Measurements from ENCODE around the gene HPS1. TPM values are rescaled to one million over a fixed set of nuclear protein-coding genes. Genes with fewer than 3 reads are reported as not detected.
A peak's percentile ranks its signal among the peaks of the same experiment; 100 is the strongest.

The HPS1 gene
- polyA plus RNA-seq, 2 of the 4 experiments (the other 2 are of a cell fraction), result 25.1 to 28.2 TPM

GRCh38 chr10:98416606-98417388 is 29.9 kb downstream of the HPS1 start:
- no peak for TF ChIP-seq CBX2 (IDR thresholded peaks at IDR 0.05; ENCODE audit: borderline replicate concordance, low read depth)
- TF ChIP-seq RARB (CRISPR knock-in tag; IDR thresholded peaks at IDR 0.05), result no peak
- TF ChIP-seq FOSB (CRISPR knock-in tag; IDR thresholded peaks at IDR 0.05), result no peak
- Histone ChIP-seq H3K4me3 (no peak overlapping the region), H3K4me2 (no peak overlapping the region), H3K27ac (no peak overlapping the region), H3K4me1 (peaks cover 14% of the 10 kb centered on the region), H3K9me3 (no peaks in the 10 kb centered on the region)
- 88% methylated on average over 18 of the region's 18 CpGs for WGBS (ENCODE audit: missing lambda C conversion rate)
- DNase-seq (ENCODE audit: low read depth in 1 of 2, low spot score in 1 of 2), result no peak
- FAIRE-seq, result no peak
- CTCF ChIA-PET, result no interaction called here
- ATAC-seq, result no peak
- POLR2A ChIA-PET, result no interaction called here

- peaks cover 14% of the 10 kb centered on the region for H3K4me1 ChIP-seq
- no peak overlapping the region for H3K4me3 ChIP-seq
- DNase-seq (ENCODE audit: low read depth in 1 of 2, low spot score in 1 of 2) (no peak), FAIRE-seq (no peak), ATAC-seq (no peak)
- peak overlapping the region; percentile 81; the same call in 2 of the 3 replicates for H3K4me2 ChIP-seq
- no peaks in the 10 kb centered on the region for H3K9me3 ChIP-seq
- TF ChIP-seq CTCF (IDR thresholded peaks at IDR 0.05) (no peak), HMGXB4 (CRISPR knock-in tag; IDR thresholded peaks at IDR 0.05; ENCODE audit: borderline replicate concordance) (no peak), SREBF2 (IDR thresholded peaks at IDR 0.05) (no peak), E2F6 (IDR thresholded peaks at IDR 0.05; ENCODE audit: borderline replicate concordance, low read depth) (no peak), FOXS1 (CRISPR knock-in tag; IDR thresholded peaks at IDR 0.05) (no peak)
- H3K27ac ChIP-seq, result peak overlapping the region in 1 of 2 experiments; percentile 88; a peak in 4 of 6 replicates
- ChIA-PET POLR2A (interaction anchor here (0.6 to 1.4 kb wide), 6 partner anchors 7 to 26 kb away, joined by 3 to 6 read pairs (median 4); no protein-coding TSS in a partner anchor), CTCF (interaction anchor here (0.9 kb wide), 1 partner anchor 8 kb away, joined by 3 read pairs; no protein-coding TSS in a partner anchor)
- WGBS (ENCODE audit: missing lambda C conversion rate), result 76% methylated on average over 8 of the region's 8 CpGs
Measured at GRCh38 chr10:98415731-98416119, 31.0 kb downstream of the HPS1 start.

GRCh38 chr10:98414932-98415730 is 31.6 kb downstream of the HPS1 start, which contains the start of gene PYROXD2:
Gene PYROXD2, minus strand, starts transcription at chr10:98415182. Its CDS starts 47 bp downstream, at chr10:98415135.
- DNase-seq (ENCODE audit: low read depth in 1 of 2, low spot score in 1 of 2) (peak; percentile 75 to 84), FAIRE-seq (no peak), ATAC-seq (peak; percentile 76 to 92)
- Histone ChIP-seq H3K4me1 (peaks cover 14% of the 10 kb centered on the region), H3K4me3 (peak within 1 kb of the TSS; percentile 50), H3K9me3 (no peaks in the 10 kb centered on the region), H3K4me2 (peak within 1 kb of the TSS; percentile 81), H3K27ac (peak within 1 kb of the TSS; percentile 75 to 88)
- POLR2A ChIA-PET, result interaction anchor here (0.6 to 1.4 kb wide), 8 partner anchors 8 to 57 kb away, joined by 3 to 6 read pairs (median 4); no protein-coding TSS in a partner anchor
- WGBS (ENCODE audit: missing lambda C conversion rate), result 46% methylated on average over 20 of the region's 25 CpGs
- CTCF ChIA-PET, result interaction anchor here (0.9 kb wide), 1 partner anchor 8 kb away, joined by 3 read pairs; no protein-coding TSS in a partner anchor
- peak; percentile 87 for TF ChIP-seq POLR2A (IDR thresholded peaks at IDR 0.05; ENCODE audit: low read length)
- peak; percentile 22; the same call in 1 of the 2 replicates for TF ChIP-seq PHF8 (IDR thresholded peaks at IDR 0.05; ENCODE audit: borderline replicate concordance, low read depth)
- TF ChIP-seq CTCF (IDR thresholded peaks at IDR 0.05), result no peak
- no peak for TF ChIP-seq MAZ (IDR thresholded peaks at IDR 0.05; ENCODE audit: borderline replicate concordance, low read depth, low read length)
- TF ChIP-seq BCL3 (IDR thresholded peaks at IDR 0.05), result 0 out of 3 replicates have a peak, but pooled peaks have one; percentile 30
- peak in 1 of 2 experiments; percentile 43; a peak in 1 of 5 replicates for TF ChIP-seq JUN (IDR thresholded peaks at IDR 0.05)
- TF ChIP-seq USF2 (IDR thresholded peaks at IDR 0.05), result no peak
- no peak for TF ChIP-seq GATA3 (IDR thresholded peaks at IDR 0.05; ENCODE audit: borderline replicate concordance)
- TF ChIP-seq MAX (IDR thresholded peaks at IDR 0.05), result peak; percentile 53

All from A549 (cell line).